ENCODE data around the gene RNF146. TPM values are rescaled to one million over a fixed set of nuclear protein-coding genes. Genes with fewer than 3 reads are reported as not detected.
"Not testable (repeated sequence)": the region's sequence is repeated elsewhere in the genome, so short reads cannot be mapped to it uniquely, and the experiment has no call there.

The RNF146 gene, protein sequence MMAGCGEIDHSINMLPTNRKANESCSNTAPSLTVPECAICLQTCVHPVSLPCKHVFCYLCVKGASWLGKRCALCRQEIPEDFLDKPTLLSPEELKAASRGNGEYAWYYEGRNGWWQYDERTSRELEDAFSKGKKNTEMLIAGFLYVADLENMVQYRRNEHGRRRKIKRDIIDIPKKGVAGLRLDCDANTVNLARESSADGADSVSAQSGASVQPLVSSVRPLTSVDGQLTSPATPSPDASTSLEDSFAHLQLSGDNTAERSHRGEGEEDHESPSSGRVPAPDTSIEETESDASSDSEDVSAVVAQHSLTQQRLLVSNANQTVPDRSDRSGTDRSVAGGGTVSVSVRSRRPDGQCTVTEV
- total RNA-seq, result 45.7 and 58.7 TPM in 2 replicates

DNA sequence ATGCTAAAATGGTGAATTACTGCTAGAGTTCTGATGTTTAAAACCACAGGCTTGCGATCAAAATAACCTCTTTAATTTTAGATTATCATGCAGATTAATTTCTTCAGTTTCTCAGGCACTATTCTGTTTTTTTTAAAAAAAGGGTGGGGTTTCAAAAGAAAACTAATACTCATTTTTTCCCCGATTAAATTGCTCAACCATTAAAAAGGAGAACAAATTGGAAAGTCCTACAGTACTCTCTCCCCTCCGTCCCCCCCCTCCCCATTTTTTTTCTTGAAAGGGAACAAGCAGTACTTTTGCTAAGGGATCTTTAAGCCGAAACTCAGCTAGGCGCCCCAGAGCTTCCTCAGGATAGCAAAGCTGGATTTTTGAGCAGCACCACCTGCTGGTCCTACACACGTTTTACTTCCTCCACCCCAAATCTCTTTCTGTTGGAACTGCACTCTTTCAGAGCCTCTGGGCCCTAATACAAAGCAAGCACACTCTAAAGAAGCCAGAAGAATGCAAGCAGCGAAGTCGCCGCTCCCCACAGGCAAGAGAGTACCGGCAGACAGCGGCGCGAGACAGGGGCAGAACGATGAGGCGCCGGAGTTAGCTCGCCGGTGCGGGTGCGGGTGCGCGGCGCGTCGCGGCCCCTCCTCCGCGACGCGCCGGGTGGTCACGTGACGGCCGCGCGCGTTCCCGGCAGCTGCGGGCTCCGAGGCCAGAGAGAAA lies at the start of gene RNF146:
RNF146 (plus strand) TSS at position 687 of the 714 bp plus-strand sequence. CDS start 13,475 bp downstream, outside the sequence.
- H3K4me3 ChIP-seq (ENCODE audit: low read depth, low read length), result peak within 1 kb of the TSS; percentile 85
- peak; percentile 85 for DNase-seq (ENCODE audit: low read depth)
- TF ChIP-seq, protein P1, sequence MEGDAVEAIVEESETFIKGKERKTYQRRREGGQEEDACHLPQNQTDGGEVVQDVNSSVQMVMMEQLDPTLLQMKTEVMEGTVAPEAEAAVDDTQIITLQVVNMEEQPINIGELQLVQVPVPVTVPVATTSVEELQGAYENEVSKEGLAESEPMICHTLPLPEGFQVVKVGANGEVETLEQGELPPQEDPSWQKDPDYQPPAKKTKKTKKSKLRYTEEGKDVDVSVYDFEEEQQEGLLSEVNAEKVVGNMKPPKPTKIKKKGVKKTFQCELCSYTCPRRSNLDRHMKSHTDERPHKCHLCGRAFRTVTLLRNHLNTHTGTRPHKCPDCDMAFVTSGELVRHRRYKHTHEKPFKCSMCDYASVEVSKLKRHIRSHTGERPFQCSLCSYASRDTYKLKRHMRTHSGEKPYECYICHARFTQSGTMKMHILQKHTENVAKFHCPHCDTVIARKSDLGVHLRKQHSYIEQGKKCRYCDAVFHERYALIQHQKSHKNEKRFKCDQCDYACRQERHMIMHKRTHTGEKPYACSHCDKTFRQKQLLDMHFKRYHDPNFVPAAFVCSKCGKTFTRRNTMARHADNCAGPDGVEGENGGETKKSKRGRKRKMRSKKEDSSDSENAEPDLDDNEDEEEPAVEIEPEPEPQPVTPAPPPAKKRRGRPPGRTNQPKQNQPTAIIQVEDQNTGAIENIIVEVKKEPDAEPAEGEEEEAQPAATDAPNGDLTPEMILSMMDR (IDR thresholded peaks at IDR 0.05; ENCODE audit: insufficient read depth, low read depth, low read length), result peak; percentile 74

DNA sequence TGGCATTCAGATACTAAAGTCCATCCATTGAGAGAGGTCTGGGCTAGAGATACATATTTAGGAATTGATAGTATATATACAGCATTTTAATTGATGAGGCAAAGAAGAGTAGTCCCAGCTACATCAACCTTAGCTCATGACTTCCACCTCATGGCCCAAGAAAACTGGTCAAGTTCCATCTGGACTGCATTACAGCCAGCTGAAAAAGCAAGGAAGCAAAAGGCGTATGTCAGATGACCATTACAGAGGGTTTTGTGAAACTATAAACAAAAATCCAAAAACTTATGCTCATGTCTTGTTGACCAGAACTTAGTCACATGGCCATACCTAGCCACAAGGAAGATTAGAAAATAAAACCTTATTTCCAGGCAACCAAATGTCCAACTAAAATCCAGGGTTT lies 46.8 kb upstream of the RNF146 start:
- TF ChIP-seq, protein P1 (IDR thresholded peaks at IDR 0.05; ENCODE audit: insufficient read depth, low read depth, low read length), result no peak
- DNase-seq (ENCODE audit: low read depth), result no peak

DNA sequence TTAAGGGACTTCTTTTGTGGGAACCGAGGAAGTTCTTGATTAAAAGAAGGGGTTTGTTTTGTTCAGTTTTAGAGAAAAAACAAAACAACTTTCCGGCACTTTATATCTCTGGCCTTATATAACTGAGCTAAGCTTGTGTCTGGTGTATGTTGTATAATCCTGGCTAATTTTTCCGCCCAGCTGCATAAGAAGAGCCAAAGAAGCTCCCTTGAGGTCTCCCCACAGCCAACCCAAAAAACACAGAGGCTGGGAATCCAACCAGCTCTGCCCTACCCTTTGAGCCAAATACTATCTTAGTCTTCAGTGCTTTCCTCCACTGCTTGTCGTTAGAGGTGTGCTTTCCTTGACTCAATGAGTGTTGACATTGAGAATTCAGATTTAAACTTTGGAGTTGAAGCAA lies 45.5 kb upstream of the RNF146 start:
- TF ChIP-seq, protein P1 (IDR thresholded peaks at IDR 0.05; ENCODE audit: insufficient read depth, low read depth, low read length), result no peak
- DNase-seq (ENCODE audit: low read depth), result no peak
- H3K4me3 ChIP-seq (ENCODE audit: low read depth, low read length), result no peak overlapping the region

More for the DNA sequence above, 46.8 kb upstream of the RNF146 start:
- no peak overlapping the region for H3K4me3 ChIP-seq (ENCODE audit: low read depth, low read length)

DNA sequence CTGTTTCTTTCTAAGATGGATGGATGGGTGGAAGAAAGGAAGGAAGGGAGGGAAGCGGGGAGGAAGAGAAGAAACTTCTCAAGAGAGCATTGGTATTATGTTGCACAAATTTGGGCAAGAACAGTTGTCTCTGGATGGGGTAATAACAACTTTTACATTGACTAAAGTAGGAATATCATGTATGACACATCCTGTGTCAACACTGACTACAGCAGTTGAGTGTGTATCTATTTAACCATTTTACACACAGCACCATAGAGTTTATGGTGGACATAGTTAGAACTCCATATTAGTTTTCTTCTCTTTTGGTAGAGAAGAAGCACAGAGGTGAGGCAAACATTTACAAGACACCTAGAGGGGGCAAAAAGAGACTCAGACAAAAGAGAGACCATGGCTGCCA lies 44.2 kb upstream of the RNF146 start:
- no peak overlapping the region for H3K4me3 ChIP-seq (ENCODE audit: low read depth, low read length)
- DNase-seq (ENCODE audit: low read depth), result no peak
- TF ChIP-seq, protein P1 (IDR thresholded peaks at IDR 0.05; ENCODE audit: insufficient read depth, low read depth, low read length), result no peak

DNA sequence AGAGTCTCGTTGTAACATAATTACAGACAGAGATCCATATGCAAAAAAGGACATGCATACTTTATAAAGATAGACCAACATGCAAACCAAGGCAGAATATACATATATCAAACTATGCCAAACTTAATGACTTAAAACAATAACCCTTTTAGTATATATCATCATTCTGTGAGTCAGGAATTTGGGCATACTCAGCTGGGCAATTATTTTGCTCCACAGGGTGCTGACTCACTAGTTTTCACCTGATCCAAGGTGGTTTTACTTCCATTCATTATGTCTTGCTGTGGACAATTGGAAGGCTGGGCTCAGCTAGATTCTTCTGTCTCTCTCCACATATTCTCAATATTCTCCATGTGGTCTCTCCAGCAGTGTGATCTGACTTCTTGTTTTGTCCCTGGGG lies 41.2 kb upstream of the RNF146 start:
- H3K4me3 ChIP-seq (ENCODE audit: low read depth, low read length), result no peak overlapping the region
- TF ChIP-seq, protein P1 (IDR thresholded peaks at IDR 0.05; ENCODE audit: insufficient read depth, low read depth, low read length), result no peak
- no peak for DNase-seq (ENCODE audit: low read depth)

DNA sequence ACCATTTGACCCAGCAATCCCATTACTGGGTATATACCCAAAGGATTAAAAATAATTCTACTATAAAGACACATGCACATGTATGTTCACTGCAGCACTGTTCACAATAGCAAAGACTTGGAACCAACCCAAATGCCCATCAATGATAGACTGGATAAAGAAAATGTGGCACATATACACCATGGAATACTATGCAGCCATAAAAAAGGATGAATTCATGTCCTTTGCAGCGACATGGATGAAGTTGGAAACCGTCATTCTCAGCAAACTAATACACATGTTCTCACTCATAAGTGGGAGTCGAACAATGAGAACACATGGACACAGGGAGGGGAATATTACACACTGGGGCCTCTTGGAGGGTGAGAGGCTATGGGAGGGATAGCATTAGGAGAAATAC lies 32.8 kb upstream of the RNF146 start:
- H3K4me3 ChIP-seq (ENCODE audit: low read depth, low read length); DNase-seq (ENCODE audit: low read depth): not testable (repeated sequence)

DNA sequence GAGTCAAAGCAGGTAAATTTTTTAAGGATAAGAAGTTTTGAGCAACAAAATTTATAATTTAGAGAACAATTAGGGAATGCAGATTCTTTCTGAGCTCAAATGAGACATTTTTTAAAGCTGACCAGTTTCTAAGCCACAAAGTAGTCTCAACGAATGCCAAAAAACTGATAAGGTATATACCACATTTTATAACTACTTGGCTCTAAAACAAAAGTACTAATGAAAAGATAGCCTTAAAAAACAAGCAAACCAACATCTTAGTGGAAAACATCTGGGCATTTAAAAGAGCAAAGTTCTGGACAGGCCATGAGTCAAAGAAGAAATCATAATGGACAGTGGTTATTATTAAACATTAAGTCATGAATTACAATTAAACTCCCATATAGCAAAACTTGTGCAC lies 23.2 kb upstream of the RNF146 start:
- DNase-seq (ENCODE audit: low read depth), result peak; percentile 10
- TF ChIP-seq, protein P1 (IDR thresholded peaks at IDR 0.05; ENCODE audit: insufficient read depth, low read depth, low read length), result no peak
- no peak overlapping the region for H3K4me3 ChIP-seq (ENCODE audit: low read depth, low read length)

All from fibroblast of villous mesenchyme (primary cell).